GM12878 (cell line): ENCODE measurements around the gene SELE. TPM values are rescaled to one million over a fixed set of nuclear protein-coding genes. Genes with fewer than 3 reads are reported as not detected.

Experiments
- ATAC-seq: fragments of 200-7000 bp; cut with Tn5 transposase; 3 replicates; pipeline ENCODE4 v1.9.1; 2020; ENCODE audit warnings: mild to moderate bottlenecking, moderate library complexity
- BruUV-seq: library from RNA; stranded (reverse); fragments of 400-500 nt; replicated peaks from 2 replicates; lab custom pipeline; 2021; lab: Mats Ljungman, UMichigan
- CTCF ChIA-PET: fragments of 300-600 bp; sonication (Branson Sonifier 250); formaldehyde crosslinking; extraction: SDS; loops from one replicate; lab custom pipeline; 2021; ENCODE audit warnings: inconsistent platforms; lab: Yijun Ruan, JAX
- POLR2A ChIA-PET: fragments of 350-600 bp; formaldehyde crosslinking; extraction: SDS; loops from one replicate; lab custom pipeline; 2021; ENCODE audit warnings: inconsistent platforms; lab: Charles Lee
- RAD21 ChIA-PET: fragments of 300-600 bp; sonication (Branson Sonifier 250); formaldehyde crosslinking; loops from one replicate; lab custom pipeline; 2023; ENCODE audit warnings: antibody characterized with exemption; ENCODE audit not compliant: unreplicated experiment; lab: Charles Lee
- SMC1A ChIA-PET: fragments of 300-600 bp; sonication (Branson Sonifier 250); formaldehyde crosslinking; loops from one replicate; lab custom pipeline; 2023; ENCODE audit not compliant: unreplicated experiment, uncharacterized antibody; lab: Charles Lee
- DNase-seq: peaks from one replicate; pipeline ENCODE4 v3.0.0-alpha.2; 2011; ENCODE audit warnings: low read depth, low spot score
- FAIRE-seq: peaks from 3 replicates; lab custom pipeline; 2011; peaks lifted over from hg19 to GRCh38; lab: Jason Lieb, UNC
- H2AFZ ChIP-seq: 2 replicates; pipeline ENCODE4 v1.6.0; 2011; ENCODE audit warnings: low read depth, low read length, control low read depth; ENCODE audit not compliant: control insufficient read depth
- H3K27ac ChIP-seq: 2 replicates; pipeline ENCODE4 v1.5.1; 2011; ENCODE audit warnings: control low read depth; ENCODE audit not compliant: control insufficient read depth, insufficient read depth
- H3K27me3 ChIP-seq, 2 experiments: replicated peaks in 1 of 2; 2 replicates each; pipeline versions ENCODE4 v1.6.0 to v1.6.1; 2011; ENCODE audit warnings: low read length in 1 of 2; ENCODE audit not compliant: control insufficient read depth in 2 of 2, insufficient read depth in 2 of 2
- H3K36me3 ChIP-seq, 2 experiments: 2 replicates each; pipeline ENCODE4 v1.5.1; 2011; ENCODE audit warnings: low read length in 1 of 2; ENCODE audit not compliant: control insufficient read depth in 2 of 2, insufficient read depth in 2 of 2
- H3K4me1 ChIP-seq: 2 replicates; pipeline ENCODE4 v1.6.1; 2011; ENCODE audit warnings: mild to moderate bottlenecking, low read length, moderate library complexity, mixed read lengths; ENCODE audit not compliant: control insufficient read depth, insufficient read depth
- H3K4me2 ChIP-seq: 2 replicates; pipeline ENCODE4 v1.6.0; 2011; ENCODE audit warnings: control low read depth; ENCODE audit not compliant: control insufficient read depth, insufficient read depth
- H3K4me3 ChIP-seq: fragments of 200-600 bp; sonication (generic); 2 replicates; pipeline ENCODE4 v1.5.1; 2016
- H3K79me2 ChIP-seq: 2 replicates; pipeline ENCODE4 v1.6.0; 2011; ENCODE audit warnings: low read length; ENCODE audit not compliant: control insufficient read depth, insufficient read depth
- H3K9ac ChIP-seq: 2 replicates; pipeline ENCODE4 v1.8.0; 2011; ENCODE audit warnings: low read length, control low read depth, mixed read lengths; ENCODE audit not compliant: control insufficient read depth, insufficient read depth
- H3K9me3 ChIP-seq: replicated peaks from 3 replicates; pipeline ENCODE4 v1.5.1; 2011; ENCODE audit warnings: mild to moderate bottlenecking, low read length; ENCODE audit not compliant: control insufficient read depth, insufficient read depth
- H4K20me1 ChIP-seq: 2 replicates; pipeline ENCODE4 v1.6.0; 2011; ENCODE audit not compliant: control insufficient read depth, insufficient read depth
- EP300 ChIP-seq, 2 experiments: fragments of 150-350 bp in 1 of 2; IDR thresholded peaks; 2 replicates each; pipeline ENCODE4 v1.6.1; 2011 to 2012; ENCODE audit warnings: low read depth in 2 of 2, low read length in 2 of 2, borderline replicate concordance in 1 of 2, improper control_type of control experiment in 1 of 2, inconsistent platforms in 1 of 2; ENCODE audit not compliant: control insufficient read depth in 1 of 2
- ESRRA ChIP-seq: IDR thresholded peaks from 2 replicates; pipeline ENCODE4 v1.6.1; 2012; ENCODE audit warnings: mild to moderate bottlenecking, low read length, improper control_type of control experiment
- IKZF1 ChIP-seq: fragments of 450-650 bp; conservative IDR thresholded peaks from 2 replicates; pipeline ENCODE4 v1.6.1; 2017; ENCODE audit warnings: antibody characterized with exemption, mild to moderate bottlenecking
- KLF5 ChIP-seq: fragments of 450-650 bp; IDR thresholded peaks from 2 replicates; pipeline ENCODE4 v1.6.1; 2014; ENCODE audit warnings: mild to moderate bottlenecking; ENCODE audit not compliant: partially characterized antibody
- PAX8 ChIP-seq: fragments of 450-650 bp; IDR thresholded peaks from 2 replicates; pipeline ENCODE4 v1.6.1; 2017; ENCODE audit warnings: mild to moderate bottlenecking, moderate library complexity
- RUNX3 ChIP-seq: IDR thresholded peaks from 2 replicates; pipeline ENCODE4 v1.6.1; 2012; ENCODE audit warnings: low read length, inconsistent platforms
- SMARCA5 ChIP-seq: fragments of 450-650 bp; IDR thresholded peaks from 2 replicates; pipeline ENCODE4 v1.6.1; 2017; ENCODE audit warnings: mild to moderate bottlenecking
- SREBF1 ChIP-seq: IDR thresholded peaks from 2 replicates; pipeline ENCODE4 v1.6.1; 2012; ENCODE audit warnings: mild to moderate bottlenecking, low read length
- STAT1 ChIP-seq: fragments of 450-650 bp; conservative IDR thresholded peaks from 2 replicates; pipeline ENCODE4 v1.6.1; 2014; ENCODE audit warnings: antibody characterized with exemption, mild to moderate bottlenecking
- TARDBP ChIP-seq: IDR thresholded peaks from 2 replicates; pipeline ENCODE4 v1.6.1; 2016; ENCODE audit warnings: borderline replicate concordance
- WRNIP1 ChIP-seq: IDR thresholded peaks from 2 replicates; pipeline ENCODE4 v1.6.1; 2011; ENCODE audit warnings: low read depth, low read length, improper control_type of control experiment, borderline replicate concordance
- in situ Hi-C: fragments of 300-500 bp; cut with MboI; formaldehyde crosslinking; loops from 9 replicates; pipeline ENCODE4 v1.14.3; 2018; ENCODE audit warnings: mixed read lengths
- intact Hi-C: fragments of 100-400 bp; cut with micrococcal nuclease; formaldehyde crosslinking; loops from one replicate; pipeline ENCODE4 v1.14.2; 2022; ENCODE audit not compliant: unreplicated experiment
- polyA plus RNA-seq, 11 experiments: library from polyadenylated mRNA; depleted of rRNA in 4 of 11; unstranded in 6 of 11; stranded (reverse) in 5 of 11; fragments of >200 nt; fragmentation: Nextera tagmentation in 4 of 11; fragmentation: Illumina TruSeq in 1 of 11; extraction: Ambion mirVana in 4 of 11; extraction: Trizol in 1 of 11; gene quantifications; 1 replicate in 1 of 11; 2 replicates in 10 of 11; pipeline versions ENCODE4 v1.2.1 to v1.2.3, GENCODE V29; 2011 to 2016; ENCODE audit warnings: inconsistent platforms in 2 of 11, missing spikeins in 2 of 11, low read depth in 1 of 11
- total RNA-seq, 4 experiments: library from RNA; depleted of rRNA in 3 of 4; stranded (reverse); fragments of >200 nt in 3 of 4; fragmentation: Illumina TruSeq in 1 of 4; extraction: Trizol in 1 of 4; gene quantifications; 2 replicates each; pipeline versions ENCODE4 v1.2.1 to v1.2.3, GENCODE V29; 2013 to 2021
- TF ChIP-seq, protein P1 (sequence below): fragments of 450-650 bp; formaldehyde crosslinking; IDR thresholded peaks from 2 replicates; pipeline ENCODE4 v1.4.0; 2022; ENCODE audit warnings: mild to moderate bottlenecking, moderate library complexity
- TF ChIP-seq, protein P2 (sequence below): fragments of 150-350 bp; IDR thresholded peaks from 2 replicates; pipeline ENCODE4 v1.6.1; 2016; ENCODE audit warnings: low read depth, low read length

The SELE gene
- total and polyA plus RNA-seq, 10 of the 15 experiments (the other 5 are each of a cell fraction or from before 2014, with no cell fraction given) = not detected

DNA sequence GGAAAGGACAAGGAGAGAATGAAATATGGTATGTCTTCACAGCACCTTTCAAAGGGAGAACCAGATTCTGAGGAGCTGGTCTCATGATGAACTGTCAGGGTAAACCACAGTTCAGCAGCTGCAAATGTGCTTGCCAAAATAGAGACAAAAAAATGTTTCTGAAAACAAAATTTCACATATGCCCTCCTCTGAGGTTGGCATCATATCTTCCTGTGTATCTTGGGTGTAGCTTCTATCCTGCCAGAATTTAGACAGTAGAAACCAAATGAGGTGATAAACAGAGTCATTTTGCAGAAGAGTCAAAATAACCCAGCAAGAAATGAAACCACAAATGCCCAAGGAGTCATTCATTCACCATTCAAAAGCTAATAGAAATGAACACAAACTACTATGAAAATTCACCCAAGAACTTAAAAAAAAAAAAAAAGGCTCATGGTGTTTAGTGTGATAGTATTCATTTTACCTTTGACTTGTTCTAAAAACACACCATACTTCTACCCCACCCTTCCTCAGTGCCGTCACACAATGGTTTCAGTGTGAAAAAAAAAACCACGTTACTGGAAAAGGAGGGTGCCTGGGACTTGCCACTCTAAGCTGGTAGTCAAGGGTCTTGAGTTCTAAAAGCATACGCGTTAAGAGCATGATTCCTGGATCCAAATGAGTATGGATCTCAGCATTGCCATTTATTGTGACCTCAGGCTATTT, 41.0 kb downstream of the SELE start (continued):
- no peak for TF ChIP-seq KLF5
- no peak for TF ChIP-seq SMARCA5
- TF ChIP-seq ESRRA = no peak
- TF ChIP-seq RUNX3 = peak; percentile 33
- TF ChIP-seq, protein P1, sequence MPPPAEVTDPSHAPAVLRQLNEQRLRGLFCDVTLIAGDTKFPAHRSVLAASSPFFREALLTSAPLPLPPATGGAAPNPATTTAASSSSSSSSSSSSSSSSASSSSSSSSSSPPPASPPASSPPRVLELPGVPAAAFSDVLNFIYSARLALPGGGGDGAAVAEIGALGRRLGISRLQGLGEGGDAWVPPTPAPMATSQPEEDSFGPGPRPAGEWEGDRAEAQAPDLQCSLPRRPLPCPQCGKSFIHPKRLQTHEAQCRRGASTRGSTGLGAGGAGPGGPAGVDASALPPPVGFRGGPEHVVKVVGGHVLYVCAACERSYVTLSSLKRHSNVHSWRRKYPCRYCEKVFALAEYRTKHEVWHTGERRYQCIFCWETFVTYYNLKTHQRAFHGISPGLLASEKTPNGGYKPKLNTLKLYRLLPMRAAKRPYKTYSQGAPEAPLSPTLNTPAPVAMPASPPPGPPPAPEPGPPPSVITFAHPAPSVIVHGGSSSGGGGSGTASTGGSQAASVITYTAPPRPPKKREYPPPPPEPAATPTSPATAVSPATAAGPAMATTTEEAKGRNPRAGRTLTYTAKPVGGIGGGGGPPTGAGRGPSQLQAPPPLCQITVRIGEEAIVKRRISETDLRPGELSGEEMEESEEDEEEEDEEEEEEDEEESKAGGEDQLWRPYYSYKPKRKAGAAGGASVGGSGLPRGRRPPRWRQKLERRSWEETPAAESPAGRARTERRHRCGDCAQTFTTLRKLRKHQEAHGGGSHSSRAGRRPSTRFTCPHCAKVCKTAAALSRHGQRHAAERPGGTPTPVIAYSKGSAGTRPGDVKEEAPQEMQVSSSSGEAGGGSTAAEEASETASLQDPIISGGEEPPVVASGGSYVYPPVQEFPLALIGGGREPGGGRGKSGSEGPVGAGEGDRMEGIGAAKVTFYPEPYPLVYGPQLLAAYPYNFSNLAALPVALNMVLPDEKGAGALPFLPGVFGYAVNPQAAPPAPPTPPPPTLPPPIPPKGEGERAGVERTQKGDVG (CRISPR knock-in tag) = no peak
- TF ChIP-seq, all 136 proteins: peak for 8

DNA sequence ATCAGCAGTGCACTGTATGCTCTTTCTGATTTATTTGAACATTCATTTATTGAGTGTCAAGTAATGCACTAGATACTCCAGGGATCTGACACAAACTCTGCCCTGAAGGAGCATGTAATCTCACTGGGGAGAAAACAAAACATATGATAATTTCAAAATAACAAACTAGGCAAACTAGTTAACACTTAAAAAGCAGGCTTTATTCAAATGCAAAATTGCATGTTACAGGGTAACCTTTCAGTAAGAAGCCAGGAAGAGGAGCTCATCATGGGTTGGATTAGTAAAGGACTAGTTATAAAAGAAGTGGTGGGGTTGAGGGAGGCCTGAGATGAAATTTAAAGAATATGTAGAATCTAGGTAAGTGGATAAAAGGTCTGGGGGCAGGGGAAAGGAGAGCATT, 43.4 kb downstream of the SELE start:
- no peaks in the 10 kb centered on the region for H3K36me3 ChIP-seq
- H3K27me3 ChIP-seq = no peaks in the 10 kb centered on the region
- TF ChIP-seq TARDBP (no peak), WRNIP1 (no peak), STAT1 (no peak), RUNX3 (no peak), SREBF1 (no peak), PAX8 (no peak), IKZF1 (no peak), EP300 (IDR thresholded peaks at IDR 0.05; ENCODE audit: borderline replicate concordance in 1 of 2, control insufficient read depth in 1 of 2, low read depth in 2 of 2, low read length in 2 of 2) (no peak)
- TF ChIP-seq, protein P2, sequence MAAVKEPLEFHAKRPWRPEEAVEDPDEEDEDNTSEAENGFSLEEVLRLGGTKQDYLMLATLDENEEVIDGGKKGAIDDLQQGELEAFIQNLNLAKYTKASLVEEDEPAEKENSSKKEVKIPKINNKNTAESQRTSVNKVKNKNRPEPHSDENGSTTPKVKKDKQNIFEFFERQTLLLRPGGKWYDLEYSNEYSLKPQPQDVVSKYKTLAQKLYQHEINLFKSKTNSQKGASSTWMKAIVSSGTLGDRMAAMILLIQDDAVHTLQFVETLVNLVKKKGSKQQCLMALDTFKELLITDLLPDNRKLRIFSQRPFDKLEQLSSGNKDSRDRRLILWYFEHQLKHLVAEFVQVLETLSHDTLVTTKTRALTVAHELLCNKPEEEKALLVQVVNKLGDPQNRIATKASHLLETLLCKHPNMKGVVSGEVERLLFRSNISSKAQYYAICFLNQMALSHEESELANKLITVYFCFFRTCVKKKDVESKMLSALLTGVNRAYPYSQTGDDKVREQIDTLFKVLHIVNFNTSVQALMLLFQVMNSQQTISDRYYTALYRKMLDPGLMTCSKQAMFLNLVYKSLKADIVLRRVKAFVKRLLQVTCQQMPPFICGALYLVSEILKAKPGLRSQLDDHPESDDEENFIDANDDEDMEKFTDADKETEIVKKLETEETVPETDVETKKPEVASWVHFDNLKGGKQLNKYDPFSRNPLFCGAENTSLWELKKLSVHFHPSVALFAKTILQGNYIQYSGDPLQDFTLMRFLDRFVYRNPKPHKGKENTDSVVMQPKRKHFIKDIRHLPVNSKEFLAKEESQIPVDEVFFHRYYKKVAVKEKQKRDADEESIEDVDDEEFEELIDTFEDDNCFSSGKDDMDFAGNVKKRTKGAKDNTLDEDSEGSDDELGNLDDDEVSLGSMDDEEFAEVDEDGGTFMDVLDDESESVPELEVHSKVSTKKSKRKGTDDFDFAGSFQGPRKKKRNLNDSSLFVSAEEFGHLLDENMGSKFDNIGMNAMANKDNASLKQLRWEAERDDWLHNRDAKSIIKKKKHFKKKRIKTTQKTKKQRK = no peak
- H3K4me3 ChIP-seq = no peak overlapping the region
- no peaks in the 10 kb centered on the region for H3K9me3 ChIP-seq
- RAD21 ChIA-PET = interaction anchor here (0.7 to 6.1 kb wide), 2 partner anchors 10 to 17 kb away, joined by 4 to 71 read pairs; no protein-coding TSS in a partner anchor
- H4K20me1 ChIP-seq = no peaks in the 10 kb centered on the region
- CTCF ChIA-PET = interaction anchor here (0.6 to 7.7 kb wide), 8 partner anchors 8 to 271 kb away, joined by 3 to 48 read pairs (median 3); no protein-coding TSS in a partner anchor
- intact Hi-C loops (loop anchor here (10.0 kb wide), 1 partner anchor 204 kb away; the partner anchor contains the start of gene SCYL3), in situ Hi-C loops (no loop called here)
- ATAC-seq (no peak), FAIRE-seq (no peak), DNase-seq (no peak)
- H2AFZ ChIP-seq = no peak overlapping the region
- H3K27ac ChIP-seq = no peak overlapping the region
- SMC1A ChIA-PET = interaction anchor here (0.7 to 10.1 kb wide), 7 partner anchors 12 to 648 kb away, joined by 3 to 176 read pairs (median 32); no protein-coding TSS in a partner anchor
- H3K4me1 ChIP-seq = peaks cover 51% of the 10 kb centered on the region
- H3K4me2 ChIP-seq = no peak overlapping the region
- POLR2A ChIA-PET = interaction anchor here (1.2 to 8.1 kb wide), 2 partner anchors 10 to 12 kb away, joined by 5 to 64 read pairs; no protein-coding TSS in a partner anchor
- no peaks in the 10 kb centered on the region for H3K79me2 ChIP-seq
- no TSS peak for BruUV-seq
- H3K9ac ChIP-seq = no peak overlapping the region
